AG10803 (cell line): ENCODE data around the gene SPATA21.

Experiments
- DNase-seq: peaks from one replicate; pipeline ENCODE4 v3.0.0; 2010; ENCODE audit warnings: low read depth
- H3K4me3 ChIP-seq: 2 replicates; pipeline ENCODE4 v1.5.1; 2011; ENCODE audit warnings: mild to moderate bottlenecking, low read length, control low read depth
- CTCF ChIP-seq: conservative IDR thresholded peaks from 2 replicates; pipeline ENCODE4 v1.5.1; 2011; ENCODE audit warnings: mild to moderate bottlenecking, low read length, control low read depth, inconsistent platforms

SPATA21 gene

GRCh38 chr1:16443975-16444770, 6.9 kb upstream of the SPATA21 start:
- DNase-seq = no peak
- H3K4me3 ChIP-seq = no peak overlapping the region
- TF ChIP-seq CTCF = no peak

GRCh38 chr1:16442941-16443340, 5.7 kb upstream of the SPATA21 start:
- no peak overlapping the region for H3K4me3 ChIP-seq
- DNase-seq = no peak
- no peak for TF ChIP-seq CTCF

- DNase-seq = no peak
- H3K4me3 ChIP-seq = no peak overlapping the region
- TF ChIP-seq CTCF = no peak
Measured at GRCh38 chr1:16442265-16442664, 5.0 kb upstream of the SPATA21 start.

GRCh38 chr1:16441282-16441665, 4.0 kb upstream of the SPATA21 start:
- H3K4me3 ChIP-seq = peak overlapping the region; percentile 82
- TF ChIP-seq CTCF = no peak
- DNase-seq = no peak

GRCh38 chr1:16440470-16441281, 3.5 kb upstream of the SPATA21 start, which contains the start of gene NECAP2:
Gene NECAP2 (plus strand): TSS chr1:16440724. CDS start chr1:16440762, 38 bp downstream.
- peak; percentile 91 for DNase-seq
- peak within 1 kb of the TSS; percentile 82 for H3K4me3 ChIP-seq
- TF ChIP-seq CTCF = peak; percentile 75

GRCh38 chr1:16440131-16440469, 2.9 kb upstream of the SPATA21 start:
- TF ChIP-seq CTCF = no peak
- DNase-seq = no peak
- H3K4me3 ChIP-seq = peak overlapping the region; percentile 82

GRCh38 chr1:16438924-16439323, 1.7 kb upstream of the SPATA21 start:
- no peak for DNase-seq
- TF ChIP-seq CTCF = no peak
- H3K4me3 ChIP-seq = no peak overlapping the region
